ENCODE results near the gene PLCL1.
"Not testable (repeated sequence)": the region's sequence is repeated elsewhere in the genome, so short reads cannot be mapped to it uniquely, and the experiment has no call there.

The PLCL1 gene

DNA sequence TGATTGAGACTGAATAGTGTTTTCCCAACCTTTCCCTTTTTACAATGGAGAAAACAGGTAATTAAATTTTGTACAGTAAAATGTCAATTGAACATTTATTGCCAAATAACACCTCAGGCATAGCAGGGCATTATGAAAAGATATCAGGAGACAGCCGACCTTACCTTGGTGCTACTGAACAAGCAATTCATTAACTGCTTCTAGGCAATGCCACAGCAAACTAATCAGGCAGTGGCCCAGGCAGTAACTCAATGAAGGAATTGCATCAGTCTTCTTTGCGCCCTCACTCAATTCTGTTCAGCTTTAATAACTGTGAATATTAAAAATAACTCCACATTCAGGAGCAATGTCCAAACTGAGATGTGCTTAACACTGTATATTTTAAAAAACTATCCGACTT is 6.1 kb downstream of the PLCL1 start:
- DNase-seq: no peak

DNA sequence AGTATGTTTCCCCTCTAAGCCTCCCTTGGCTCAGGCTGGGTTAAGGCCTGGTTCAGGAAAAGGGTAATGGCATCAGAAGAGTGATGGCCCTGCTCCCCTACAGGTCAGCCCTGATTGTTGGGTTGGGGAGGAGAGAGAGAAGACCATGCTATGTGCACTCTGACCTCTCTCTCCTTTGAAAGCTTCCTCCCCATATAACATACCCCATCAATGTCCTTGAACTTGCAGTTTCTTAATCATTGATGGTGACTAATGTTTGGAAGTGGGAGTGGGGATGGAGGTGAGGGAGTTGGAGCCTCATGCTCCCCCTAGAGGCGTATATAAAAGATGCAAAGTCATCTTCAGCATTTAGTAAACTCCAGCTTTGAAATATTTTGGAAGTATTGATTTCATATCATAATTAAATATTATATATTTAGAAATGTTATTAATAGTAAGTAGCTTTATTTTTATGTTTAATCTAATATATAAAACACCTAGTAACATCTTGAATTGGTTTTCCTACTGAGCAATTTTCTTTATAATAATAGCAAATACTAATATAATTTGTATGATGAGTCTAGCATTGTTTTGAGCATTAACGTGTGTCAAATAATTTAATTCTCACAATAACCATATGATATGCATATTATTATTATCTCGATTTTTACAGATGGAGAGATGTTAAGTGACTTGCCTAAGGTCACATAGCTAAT is 8.8 kb downstream of the PLCL1 start:
- peak; percentile 68 for DNase-seq

- DNase-seq: no peak
These were observed 10.1 kb downstream of the PLCL1 start for GRCh38 chr2:197814526-197814925.

- DNase-seq: no peak
These were observed 17.3 kb downstream of the PLCL1 start for GRCh38 chr2:197821550-197822289.

GRCh38 chr2:197822333-197822732 is 17.9 kb downstream of the PLCL1 start:
- DNase-seq: no peak

GRCh38 chr2:197827618-197828017 is 23.2 kb downstream of the PLCL1 start:
- peak; percentile 45 for DNase-seq

DNA sequence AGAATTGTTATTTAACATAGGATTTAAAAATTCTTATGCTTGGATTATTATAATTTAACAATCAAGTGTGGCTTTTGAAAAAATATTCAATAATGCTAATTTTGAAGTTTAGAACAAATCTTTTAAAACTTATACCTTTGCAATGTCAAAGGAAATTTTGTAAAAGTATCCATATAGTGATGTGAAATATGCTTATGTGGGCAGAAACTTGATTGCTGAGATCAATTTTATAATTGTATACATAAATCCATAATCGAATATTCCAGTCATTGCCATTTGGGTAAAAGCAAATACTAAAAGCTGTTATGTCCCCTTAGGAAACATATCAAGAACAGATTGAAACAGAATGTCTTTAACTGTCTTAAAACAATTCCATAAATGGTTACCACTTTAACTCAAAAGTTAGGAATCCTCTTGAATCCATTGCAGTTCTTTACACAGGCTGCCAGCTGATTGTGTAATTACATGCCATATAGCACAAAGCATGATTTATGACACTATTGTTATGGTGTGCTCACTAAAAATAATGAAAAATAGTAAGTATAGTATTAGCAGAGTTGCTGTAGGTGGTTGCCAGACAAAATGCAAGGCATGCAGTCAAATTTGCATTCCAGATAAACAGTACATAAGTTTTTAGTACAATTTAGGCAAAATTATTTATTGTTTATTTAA is 24.2 kb downstream of the PLCL1 start:
- DNase-seq: peak; percentile 60

GRCh38 chr2:197834771-197835170 is 30.4 kb downstream of the PLCL1 start:
- not testable (repeated sequence) for DNase-seq

DNA sequence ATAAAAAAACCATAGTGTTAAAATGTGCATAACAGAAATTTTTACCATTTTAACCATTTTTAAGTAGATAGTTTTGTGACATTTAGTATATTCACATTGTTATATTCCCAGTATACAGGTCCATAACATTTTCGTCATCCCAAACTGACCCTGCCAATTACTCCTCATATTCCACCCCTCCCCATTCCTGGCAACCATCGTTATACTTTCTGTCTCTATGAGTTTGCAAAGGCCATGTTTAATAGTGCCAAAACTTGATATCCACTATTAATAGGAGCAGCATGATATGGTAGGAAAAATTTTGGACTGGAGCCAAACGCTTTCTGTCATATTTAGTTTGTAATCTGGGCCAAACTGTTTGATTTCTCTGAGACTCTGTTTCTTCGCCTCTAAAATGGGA is 30.9 kb downstream of the PLCL1 start:
- DNase-seq: no peak

DNA sequence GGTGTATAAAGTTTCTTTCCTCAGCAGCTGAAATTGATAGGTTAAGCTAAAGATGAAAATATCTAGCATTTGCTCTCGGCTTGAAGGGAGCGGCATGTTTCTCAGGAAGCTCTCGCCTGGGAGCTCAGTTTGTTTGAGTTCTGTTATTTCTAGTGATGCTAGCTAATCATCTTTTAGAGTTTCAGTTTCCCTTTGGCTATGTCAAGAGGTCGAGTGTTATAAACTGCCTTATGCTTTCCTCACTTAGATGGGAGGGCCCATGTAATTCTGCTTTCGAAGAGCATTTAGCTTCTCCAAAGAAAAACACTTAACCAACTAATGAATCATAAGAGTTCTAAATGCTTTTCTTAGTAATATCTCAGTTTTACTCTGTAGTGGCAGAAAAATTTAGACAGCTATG is 33.6 kb downstream of the PLCL1 start:
- DNase-seq: peak; percentile 18

- DNase-seq: no peak
These were observed 34.2 kb downstream of the PLCL1 start for GRCh38 chr2:197838579-197838978.

- no peak for DNase-seq
These were observed 34.9 kb downstream of the PLCL1 start for GRCh38 chr2:197839327-197839726.

DNA sequence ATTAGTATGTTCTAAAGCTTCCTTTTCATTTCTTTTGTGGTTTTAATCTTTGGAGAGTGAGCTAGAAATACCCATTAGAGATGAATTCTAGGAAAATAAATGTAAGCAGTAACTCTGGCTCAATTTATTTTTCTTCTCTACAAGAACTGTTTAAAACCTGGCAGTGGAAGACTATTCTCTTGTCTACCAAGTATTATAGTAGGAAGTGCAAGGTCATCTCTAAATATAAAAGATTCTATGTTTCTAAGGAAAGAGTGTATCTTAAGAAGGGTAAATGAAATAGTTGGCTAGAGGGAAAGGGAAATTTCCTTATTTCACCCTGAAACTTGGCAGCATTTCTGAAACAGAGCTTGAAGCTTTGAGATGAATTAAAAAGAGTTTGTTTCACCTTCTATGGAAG is 35.5 kb downstream of the PLCL1 start:
- DNase-seq: no peak

GRCh38 chr2:197846128-197846527 is 41.7 kb downstream of the PLCL1 start:
- peak; percentile 31 for DNase-seq

- peak; percentile 70 for DNase-seq
These were observed 42.4 kb downstream of the PLCL1 start for GRCh38 chr2:197846777-197847176.

DNA sequence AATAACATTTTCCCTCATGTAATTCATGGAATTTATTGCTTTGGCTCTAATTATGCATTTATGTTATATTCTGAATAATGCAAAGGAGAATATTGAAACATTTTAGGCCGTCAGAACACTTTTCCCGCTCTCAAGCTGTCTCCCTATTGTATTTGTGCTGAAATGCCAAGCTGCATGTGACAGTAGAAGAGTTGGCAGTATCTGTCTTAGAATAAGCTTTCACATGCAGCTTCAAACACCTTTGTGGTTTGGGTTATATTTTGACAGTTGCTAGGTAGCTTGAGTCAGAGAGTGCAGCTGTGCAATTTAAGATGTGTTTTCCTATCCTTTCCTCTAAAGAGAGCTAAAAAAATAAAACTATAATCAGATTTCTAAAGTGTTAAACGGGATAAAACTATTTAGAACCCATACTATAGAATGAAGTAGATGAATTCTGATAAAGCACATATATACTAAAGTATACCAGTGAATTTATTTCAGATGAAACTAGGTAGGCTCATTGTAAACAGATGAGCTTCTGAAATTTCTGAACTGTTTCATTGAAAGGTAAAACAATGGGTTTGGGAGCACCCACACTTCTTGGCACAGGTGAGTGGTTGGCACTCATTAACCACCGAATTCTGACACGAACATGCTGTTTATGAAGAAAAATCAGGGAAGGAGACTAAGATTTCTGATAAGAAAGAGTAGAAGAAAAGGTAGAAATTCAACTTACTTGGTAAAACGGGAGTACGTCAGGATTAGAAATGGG is 43.4 kb downstream of the PLCL1 start:
- DNase-seq: no peak

DNA sequence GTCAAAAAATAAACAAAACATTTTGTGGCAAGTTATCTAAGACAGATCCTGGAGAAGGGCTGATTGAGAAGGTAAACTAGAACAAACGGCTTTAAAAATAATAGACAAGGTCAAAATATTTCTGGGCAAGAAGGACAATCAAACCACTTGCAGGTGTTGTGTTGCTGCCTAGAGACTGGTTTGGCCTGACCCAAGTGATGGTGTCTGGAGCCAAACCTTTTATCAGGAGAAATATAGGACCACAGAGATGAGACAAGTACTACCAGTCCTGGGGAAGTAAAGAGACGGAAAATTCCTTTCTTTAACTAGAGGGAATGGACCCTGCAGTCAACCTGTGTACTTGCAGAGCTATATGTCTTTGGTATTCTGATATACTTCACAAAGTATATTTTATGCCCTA is 44.2 kb downstream of the PLCL1 start:
- DNase-seq: no peak

DNA sequence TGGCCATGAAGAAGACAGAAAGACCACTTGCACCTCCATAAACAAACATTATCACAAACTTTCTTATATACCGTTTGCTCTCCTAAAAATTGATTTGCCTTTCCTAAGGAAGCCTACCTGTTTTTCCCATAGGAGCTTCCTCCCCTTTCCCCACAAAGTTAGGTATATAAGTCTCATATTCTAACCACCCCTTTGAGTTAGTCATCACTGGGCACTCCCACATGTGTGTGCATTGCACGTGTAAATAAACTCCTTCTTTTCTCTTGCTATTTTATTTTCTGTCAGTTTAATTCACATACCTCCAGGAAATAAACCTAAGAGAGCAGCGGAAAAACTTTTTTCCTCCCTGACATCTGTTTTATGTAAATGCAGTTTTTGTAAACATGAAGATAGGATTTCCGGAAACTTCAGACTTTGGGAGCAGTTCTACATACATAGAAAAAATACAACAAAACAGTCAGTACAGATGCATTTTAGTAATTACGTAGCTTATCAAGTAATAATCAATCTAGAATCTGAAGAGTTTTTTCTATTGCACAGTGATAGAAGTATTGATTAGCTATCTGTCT is 46.6 kb downstream of the PLCL1 start:
- no peak for DNase-seq

DNA sequence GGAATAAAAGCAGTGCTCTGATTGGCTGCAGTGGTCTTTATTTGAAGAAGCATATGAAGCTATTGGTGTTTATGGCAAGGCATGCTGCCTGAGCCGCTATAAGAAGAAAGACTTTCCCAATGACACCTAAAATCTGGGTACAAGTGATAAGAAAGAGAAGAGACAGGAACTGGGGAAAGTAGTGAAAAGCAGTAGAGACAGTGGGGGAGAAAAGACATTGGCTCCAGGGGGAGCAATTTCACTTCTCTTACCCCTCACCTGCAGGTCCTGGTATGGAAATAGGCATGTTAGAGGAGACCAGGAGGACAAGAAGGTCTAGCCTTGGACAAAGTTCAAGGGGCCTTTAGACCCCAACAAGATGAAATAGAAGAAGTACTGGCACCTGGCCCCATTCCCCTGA is 47.1 kb downstream of the PLCL1 start:
- DNase-seq: peak; percentile 10

DNA sequence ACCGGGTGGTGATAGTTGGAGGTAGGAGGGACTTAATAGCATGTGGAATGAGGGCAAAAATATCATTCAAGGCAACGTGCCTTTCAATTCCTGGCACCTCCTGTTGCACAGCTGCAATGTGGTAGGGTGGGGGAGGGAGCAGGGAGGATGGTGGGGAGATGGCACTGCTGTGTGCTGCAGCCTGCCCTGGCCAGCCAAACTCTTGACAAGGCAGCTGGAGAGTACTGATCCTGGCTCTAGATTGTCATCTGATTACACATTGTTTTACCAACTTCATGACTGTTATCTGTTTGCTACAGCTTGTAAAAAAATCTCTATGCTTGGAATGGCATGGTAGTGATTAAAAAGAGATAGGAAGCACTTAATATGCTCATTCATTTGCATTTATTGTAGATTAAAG is 47.7 kb downstream of the PLCL1 start:
- DNase-seq: no peak

DNA sequence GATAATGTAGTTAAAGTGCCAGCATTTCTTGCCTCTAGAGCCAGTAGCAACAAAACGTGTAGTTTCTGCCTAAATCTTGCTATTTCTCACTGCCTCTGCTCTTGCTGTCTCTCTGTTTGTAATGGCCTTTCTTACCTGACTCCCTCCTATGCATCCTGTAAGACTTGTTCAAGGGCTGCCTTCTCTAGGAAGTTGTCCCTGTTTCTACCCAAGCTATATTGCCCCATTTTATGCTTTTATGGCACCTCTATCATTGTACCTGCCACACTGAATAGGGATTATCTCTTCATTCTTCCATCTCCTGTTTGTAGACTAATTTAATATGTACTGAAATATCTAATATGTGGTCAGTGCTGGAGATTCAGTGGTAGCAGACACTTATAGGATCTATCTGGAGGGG is 49.2 kb downstream of the PLCL1 start:
- no peak for DNase-seq

DNA sequence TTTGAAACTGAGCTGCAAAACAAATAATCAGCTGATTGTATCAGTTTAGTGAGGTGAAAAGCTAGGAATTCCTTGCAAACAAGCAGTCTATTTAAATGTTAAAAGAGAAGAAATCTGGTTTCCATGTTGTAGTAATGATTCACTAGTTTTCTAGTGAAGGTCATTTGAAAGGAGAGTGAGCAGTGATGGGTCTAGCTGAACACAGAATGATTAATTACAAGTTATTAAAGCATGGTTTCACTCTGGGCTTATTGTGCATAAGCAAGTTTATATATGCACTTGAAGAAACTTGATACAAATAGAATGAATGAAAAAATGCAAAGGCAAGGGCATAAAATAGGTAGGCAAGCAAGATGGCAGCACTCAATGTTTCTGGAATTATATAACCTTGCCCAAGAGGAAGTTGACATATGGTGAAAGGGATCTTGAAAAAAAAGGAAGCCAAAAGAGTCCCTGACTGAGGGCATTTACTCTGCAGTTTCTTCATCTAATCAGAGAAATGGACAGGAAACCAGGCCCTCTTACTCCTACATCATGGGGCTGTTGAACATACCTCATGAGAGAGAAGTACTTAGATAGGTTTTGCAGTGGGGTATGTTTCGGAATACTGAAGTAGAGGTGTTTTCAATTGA is 53.2 kb downstream of the PLCL1 start:
- DNase-seq: no peak

Measured in fibroblast of skin of right biceps (primary cell).